DMS 273 (cell line): ENCODE data around the gene RNF19B.

Source experiments
- DNase-seq: peaks from one replicate; lab custom pipeline; 2025; ENCODE audit not compliant: unreplicated experiment; lab: John Stamatoyannopoulos, UW

RNF19B gene

GRCh38 chr1:32969566-32969965, 5.0 kb upstream of the RNF19B start:
- peak; percentile 25 for DNase-seq

GRCh38 chr1:32967888-32968568, 3.4 kb upstream of the RNF19B start:
- DNase-seq, result no peak

- DNase-seq, result no peak
Observed at GRCh38 chr1:32966900-32967299, 2.3 kb upstream of the RNF19B start.

- DNase-seq, result no peak
Observed at GRCh38 chr1:32965251-32965747, 690 bp upstream of the RNF19B start.

- peak; percentile 79 for DNase-seq
Observed at GRCh38 chr1:32963746-32964460, 706 bp downstream of the RNF19B start.

- no peak for DNase-seq
Observed at GRCh38 chr1:32962248-32962896, 2.2 kb downstream of the RNF19B start.

GRCh38 chr1:32960819-32961355, 3.7 kb downstream of the RNF19B start:
- no peak for DNase-seq

- DNase-seq, result no peak
Observed at GRCh38 chr1:32960342-32960741, 4.3 kb downstream of the RNF19B start.

- no peak for DNase-seq
Observed at GRCh38 chr1:32958827-32959226, 5.8 kb downstream of the RNF19B start.

- no peak for DNase-seq
Observed at GRCh38 chr1:32957017-32957416, 7.6 kb downstream of the RNF19B start.

- no peak for DNase-seq
Observed at GRCh38 chr1:32954168-32954567, 10.4 kb downstream of the RNF19B start.

GRCh38 chr1:32953495-32953894, 11.1 kb downstream of the RNF19B start:
- no peak for DNase-seq

- peak; percentile 55 for DNase-seq
Observed at GRCh38 chr1:32949519-32949918, 15.1 kb downstream of the RNF19B start.

- DNase-seq, result no peak
Observed at GRCh38 chr1:32948905-32949304, 15.7 kb downstream of the RNF19B start.

- DNase-seq, result no peak
Observed at GRCh38 chr1:32948390-32948722, 16.3 kb downstream of the RNF19B start.

- no peak for DNase-seq
Observed at GRCh38 chr1:32947669-32948389, 16.8 kb downstream of the RNF19B start.

GRCh38 chr1:32946413-32946812, 18.2 kb downstream of the RNF19B start:
- no peak for DNase-seq

- DNase-seq, result no peak
Observed at GRCh38 chr1:32944180-32944579, 20.4 kb downstream of the RNF19B start.

GRCh38 chr1:32939655-32940371, 24.8 kb downstream of the RNF19B start:
- peak; percentile 86 for DNase-seq

GRCh38 chr1:32937061-32937460, 27.5 kb downstream of the RNF19B start:
- DNase-seq, result no peak

GRCh38 chr1:32934535-32934934, 30.1 kb downstream of the RNF19B start:
- no peak for DNase-seq
